Activated CD8-positive, alpha-beta memory T cell treated with anti-CD3 and anti-CD28 coated beads for 48 hours (primary cell): ENCODE results near the gene ASGR1.

Experiments
- DNase-seq, 3 experiments: peaks; one replicate each; pipeline ENCODE4 v3.0.0-alpha.2; 2020; ENCODE audit warnings: low read depth in 2 of 3, low spot score in 2 of 3

Gene ASGR1

GRCh38 chr17:7124923-7125322, 54.2 kb downstream of the ASGR1 start:
- no peak for DNase-seq

DNA sequence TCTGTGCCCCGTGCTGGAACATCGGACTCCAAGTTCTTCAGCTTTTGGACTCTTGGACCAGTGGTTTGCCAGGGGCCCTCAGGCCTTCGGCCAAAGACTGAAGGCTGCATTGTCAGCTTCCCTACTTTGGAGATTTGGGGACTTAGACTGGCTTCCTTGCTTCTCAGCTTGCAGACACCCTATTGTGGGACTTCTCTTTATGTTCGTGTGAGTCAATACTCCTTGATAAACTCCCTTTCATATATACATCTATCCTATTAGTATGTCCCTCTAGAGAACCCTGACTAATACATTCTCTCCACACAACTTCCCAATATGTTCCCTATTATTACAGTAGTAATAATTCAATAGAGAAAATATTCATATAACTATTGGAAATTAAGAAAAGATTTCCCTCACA, 55.3 kb downstream of the ASGR1 start:
- DNase-seq: no peak
